DND-41 (cell line): Measurements from ENCODE around the gene FLNB.

Experiments
- ATAC-seq: fragments of 200-7000 bp; cut with Tn5 transposase; 3 replicates; pipeline ENCODE4 v1.9.1; 2021; ENCODE audit warnings: low read depth; ENCODE audit not compliant: insufficient read depth
- DNase-seq: peaks from one replicate; pipeline ENCODE4 v3.0.0-alpha.2; 2020
- H2AFZ ChIP-seq: 2 replicates; pipeline ENCODE4 v1.6.0; 2012; ENCODE audit warnings: low read depth, low read length
- H3K27ac ChIP-seq: 2 replicates; pipeline ENCODE4 v1.5.1; 2012; ENCODE audit warnings: low read length, inconsistent platforms
- H3K27me3 ChIP-seq: fragments of 200-600 bp; sonication (generic); 2 replicates; pipeline ENCODE4 v1.6.0; 2012; ENCODE audit warnings: low read length, mild to moderate bottlenecking, inconsistent platforms; ENCODE audit not compliant: insufficient read depth, poor library complexity
- H3K36me3 ChIP-seq: 2 replicates; pipeline ENCODE4 v1.5.1; 2012; ENCODE audit warnings: low read length, inconsistent platforms; ENCODE audit not compliant: insufficient read depth
- H3K4me1 ChIP-seq: 2 replicates; pipeline ENCODE4 v1.5.1; 2012; ENCODE audit warnings: mild to moderate bottlenecking, low read length; ENCODE audit not compliant: insufficient read depth
- H3K4me2 ChIP-seq: 2 replicates; pipeline ENCODE4 v1.6.0; 2012; ENCODE audit warnings: mild to moderate bottlenecking, moderate library complexity, low read length, inconsistent platforms; ENCODE audit not compliant: insufficient read depth
- H3K4me3 ChIP-seq, 2 experiments: fragments of 200-600 bp in 1 of 2; shearing (Covaris generic) in 1 of 2; 2 replicates each; pipeline ENCODE4 v1.5.1; 2012 to 2016; ENCODE audit warnings: inconsistent platforms in 2 of 2, low read length in 2 of 2, mild to moderate bottlenecking in 2 of 2, low read depth in 1 of 2, moderate library complexity in 1 of 2
- H3K79me2 ChIP-seq: 2 replicates; pipeline ENCODE4 v1.6.0; 2012; ENCODE audit warnings: low read length, inconsistent platforms; ENCODE audit not compliant: insufficient read depth
- H3K9ac ChIP-seq: 2 replicates; pipeline ENCODE4 v1.6.0; 2012; ENCODE audit warnings: low read depth, mild to moderate bottlenecking, inconsistent platforms, low read length, moderate library complexity
- H3K9me3 ChIP-seq: 2 replicates; pipeline ENCODE4 v1.5.1; 2012; ENCODE audit warnings: low read length, moderate library complexity, mild to moderate bottlenecking, inconsistent platforms; ENCODE audit not compliant: insufficient read depth, severe bottlenecking
- H4K20me1 ChIP-seq: 2 replicates; pipeline ENCODE4 v1.6.0; 2012; ENCODE audit warnings: low read length; ENCODE audit not compliant: insufficient read depth
- CTCF ChIP-seq: IDR thresholded peaks from 2 replicates; pipeline ENCODE4 v1.5.1; 2012; ENCODE audit warnings: borderline replicate concordance, low read length, moderate library complexity, mild to moderate bottlenecking; ENCODE audit not compliant: poor library complexity, severe bottlenecking; ENCODE audit errors: extremely low read depth
- EZH2 ChIP-seq: IDR thresholded peaks from 3 replicates; pipeline ENCODE4 v1.6.1; 2012; ENCODE audit warnings: borderline replicate concordance, low read depth, mild to moderate bottlenecking, moderate library complexity, low read length, inconsistent platforms; ENCODE audit not compliant: severe bottlenecking

FLNB gene

GRCh38 chr3:57960174-57960505 is 48.1 kb upstream of the FLNB start:
- H3K9me3 ChIP-seq = no peaks in the 10 kb centered on the region
- DNase-seq (no peak), ATAC-seq (no peak)
- H3K4me1 ChIP-seq = no peaks in the 10 kb centered on the region
- no peak overlapping the region for H3K27ac ChIP-seq
- H3K79me2 ChIP-seq = no peaks in the 10 kb centered on the region
- H3K4me2 ChIP-seq = no peak overlapping the region
- no peaks in the 10 kb centered on the region for H3K27me3 ChIP-seq
- H3K4me3 ChIP-seq = no peak overlapping the region
- no peak for TF ChIP-seq CTCF
- TF ChIP-seq EZH2 = no peak
- H2AFZ ChIP-seq = no peak overlapping the region
- no peak overlapping the region for H3K9ac ChIP-seq
- no peaks in the 10 kb centered on the region for H4K20me1 ChIP-seq
- H3K36me3 ChIP-seq = no peaks in the 10 kb centered on the region

- Histone ChIP-seq H3K27me3 (no peaks in the 10 kb centered on the region), H3K4me2 (no peak overlapping the region), H3K36me3 (no peaks in the 10 kb centered on the region), H4K20me1 (no peaks in the 10 kb centered on the region), H3K4me1 (no peaks in the 10 kb centered on the region), H3K27ac (no peak overlapping the region), H3K4me3 (no peak overlapping the region), H2AFZ (no peak overlapping the region), H3K9me3 (no peaks in the 10 kb centered on the region), H3K79me2 (no peaks in the 10 kb centered on the region), H3K9ac (no peak overlapping the region)
- no peak for DNase-seq
- ATAC-seq = no peak
- TF ChIP-seq EZH2 = no peak
- no peak for TF ChIP-seq CTCF
Observed at GRCh38 chr3:57961177-57961827, 46.9 kb upstream of the FLNB start.

GRCh38 chr3:57961828-57962447 is 46.3 kb upstream of the FLNB start:
- Histone ChIP-seq H4K20me1 (no peaks in the 10 kb centered on the region), H3K36me3 (no peaks in the 10 kb centered on the region), H3K9me3 (no peaks in the 10 kb centered on the region), H3K79me2 (no peaks in the 10 kb centered on the region), H3K27me3 (no peaks in the 10 kb centered on the region), H3K4me3 (no peak overlapping the region), H3K4me1 (no peaks in the 10 kb centered on the region), H3K27ac (no peak overlapping the region), H2AFZ (no peak overlapping the region), H3K9ac (no peak overlapping the region), H3K4me2 (no peak overlapping the region)
- DNase-seq = peak; percentile 39
- TF ChIP-seq EZH2 = no peak
- peak; percentile 57 for TF ChIP-seq CTCF
- ATAC-seq = peak; percentile 75
